H9 (cell line): ENCODE data around the gene ZMAT3. TPM values are rescaled to one million over a fixed set of nuclear protein-coding genes. Genes with fewer than 3 reads are reported as not detected.

ENCODE experiments used
- DNase-seq: peaks from one replicate; pipeline ENCODE4 v3.0.0-alpha.2; 2017
- H2AFZ ChIP-seq: one replicate; pipeline ENCODE4 v1.6.1; 2013; ENCODE audit warnings: mild to moderate bottlenecking, low read length, control low read depth, moderate library complexity
- H2AK5ac ChIP-seq: 2 replicates; pipeline ENCODE4 v1.6.1; 2013; ENCODE audit warnings: low read length, control low read depth, mixed read lengths; ENCODE audit not compliant: insufficient read length
- H2BK120ac ChIP-seq: one replicate; pipeline ENCODE4 v1.6.1; 2013; ENCODE audit warnings: low read depth, mild to moderate bottlenecking, low read length, control low read depth, inconsistent platforms; ENCODE audit not compliant: poor library complexity, severe bottlenecking
- H2BK12ac ChIP-seq: 2 replicates; pipeline ENCODE4 v1.6.1; 2013; ENCODE audit warnings: low read length, control low read depth, mixed read lengths, low read depth; ENCODE audit not compliant: insufficient read length
- H2BK15ac ChIP-seq: 2 replicates; pipeline ENCODE4 v1.6.1; 2013; ENCODE audit warnings: low read depth, low read length, control low read depth
- H2BK20ac ChIP-seq: one replicate; pipeline ENCODE4 v1.6.1; 2013; ENCODE audit warnings: low read depth, mild to moderate bottlenecking, low read length, control low read depth, inconsistent platforms; ENCODE audit not compliant: poor library complexity, severe bottlenecking
- H2BK5ac ChIP-seq: 2 replicates; pipeline ENCODE4 v1.6.1; 2013; ENCODE audit warnings: low read length, control low read depth, mixed read lengths; ENCODE audit not compliant: insufficient read length
- H3K14ac ChIP-seq: 2 replicates; pipeline ENCODE4 v1.6.1; 2013; ENCODE audit warnings: low read length, control low read depth; ENCODE audit not compliant: insufficient read depth
- H3K18ac ChIP-seq: 2 replicates; pipeline ENCODE4 v1.6.1; 2013; ENCODE audit warnings: low read depth, mild to moderate bottlenecking, mixed read lengths, low read length, control low read depth; ENCODE audit not compliant: insufficient read length
- H3K23ac ChIP-seq: 2 replicates; pipeline ENCODE4 v1.6.1; 2013; ENCODE audit warnings: low read length, control low read depth, mixed read lengths, low read depth; ENCODE audit not compliant: insufficient read length
- H3K23me2 ChIP-seq: 2 replicates; pipeline ENCODE4 v1.6.1; 2013; ENCODE audit warnings: low read depth, mild to moderate bottlenecking, mixed read lengths, low read length, control low read depth; ENCODE audit not compliant: insufficient read length, poor library complexity, severe bottlenecking
- H3K27ac ChIP-seq: 2 replicates; pipeline ENCODE4 v1.5.1; 2013; ENCODE audit warnings: low read length, control low read depth, mixed read lengths, low read depth; ENCODE audit not compliant: insufficient read length
- H3K27me3 ChIP-seq: 2 replicates; pipeline ENCODE4 v1.6.1; 2013; ENCODE audit warnings: low read length, control low read depth, inconsistent platforms; ENCODE audit not compliant: insufficient read depth
- H3K4ac ChIP-seq: 2 replicates; pipeline ENCODE4 v1.6.1; 2013; ENCODE audit warnings: low read depth, mild to moderate bottlenecking, control low read depth, inconsistent platforms, low read length, moderate library complexity
- H3K4me1 ChIP-seq: 2 replicates; pipeline ENCODE4 v1.6.1; 2013; ENCODE audit warnings: low read length, control low read depth, inconsistent platforms; ENCODE audit not compliant: insufficient read depth
- H3K4me2 ChIP-seq: 2 replicates; pipeline ENCODE4 v1.6.1; 2013; ENCODE audit warnings: low read length, control low read depth, mixed read lengths; ENCODE audit not compliant: insufficient read length, insufficient read depth
- H3K56ac ChIP-seq: 2 replicates; pipeline ENCODE4 v1.6.1; 2013; ENCODE audit warnings: low read depth, mild to moderate bottlenecking, mixed read lengths, low read length, control low read depth; ENCODE audit not compliant: insufficient read length
- H3K79me1 ChIP-seq: 2 replicates; pipeline ENCODE4 v1.6.1; 2013; ENCODE audit warnings: low read depth, mild to moderate bottlenecking, moderate library complexity, low read length, control low read depth, inconsistent platforms; ENCODE audit not compliant: insufficient read depth, poor library complexity, severe bottlenecking
- H3K79me2 ChIP-seq: 2 replicates; pipeline ENCODE4 v1.6.1; 2013; ENCODE audit warnings: low read length, control low read depth, inconsistent platforms; ENCODE audit not compliant: insufficient read depth
- H3K9ac ChIP-seq: 2 replicates; pipeline ENCODE4 v1.6.1; 2013; ENCODE audit warnings: low read length, control low read depth, mixed read lengths; ENCODE audit not compliant: insufficient read length; ENCODE audit errors: extremely low read depth
- H3K9me3 ChIP-seq: one replicate; pipeline ENCODE4 v1.6.1; 2013; ENCODE audit warnings: low read depth, low read length, inconsistent platforms; ENCODE audit not compliant: control insufficient read depth
- H3T11ph ChIP-seq: one replicate; pipeline ENCODE4 v1.6.1; 2013; ENCODE audit warnings: mild to moderate bottlenecking, low read length, control low read depth, inconsistent platforms
- H4K20me1 ChIP-seq: one replicate; pipeline ENCODE4 v1.6.1; 2013; ENCODE audit not compliant: control insufficient read depth, insufficient read length, insufficient read depth
- H4K5ac ChIP-seq: 2 replicates; pipeline ENCODE4 v1.6.1; 2013; ENCODE audit warnings: low read depth, mild to moderate bottlenecking, mixed read lengths, low read length, control low read depth; ENCODE audit not compliant: insufficient read length
- H4K8ac ChIP-seq: replicated peaks from 2 replicates; pipeline ENCODE4 v1.6.1; 2013; ENCODE audit warnings: low read length, control low read depth, mixed read lengths, low read depth; ENCODE audit not compliant: insufficient read length
- H4K91ac ChIP-seq: 2 replicates; pipeline ENCODE4 v1.6.1; 2013; ENCODE audit warnings: low read depth, mild to moderate bottlenecking, moderate library complexity, mixed read lengths, low read length, control low read depth; ENCODE audit not compliant: insufficient read length
- H3K27ac Mint-ChIP-seq, 3 experiments: 2 replicates in 2 of 3; 3 replicates in 1 of 3; pipeline ENCODE4 v1.8.0; 2020 to 2021; ENCODE audit warnings: mixed read lengths in 3 of 3, mild to moderate bottlenecking in 1 of 3, moderate library complexity in 1 of 3
- H3K27me3 Mint-ChIP-seq: 2 replicates; pipeline ENCODE4 v1.8.0; 2021; ENCODE audit warnings: low read depth, mild to moderate bottlenecking, moderate library complexity, mixed read lengths
- H3K36me3 Mint-ChIP-seq, 3 experiments: 2 replicates in 2 of 3; 3 replicates in 1 of 3; pipeline ENCODE4 v1.8.0; 2020 to 2021; ENCODE audit warnings: low read depth in 3 of 3, mixed read lengths in 3 of 3; ENCODE audit not compliant: insufficient read depth in 1 of 3
- H3K4me1 Mint-ChIP-seq, 2 experiments: 2 replicates each; pipeline ENCODE4 v1.8.0; 2020; ENCODE audit warnings: mixed read lengths in 2 of 2
- H3K4me3 Mint-ChIP-seq, 2 experiments: 2 replicates in 1 of 2; 3 replicates in 1 of 2; pipeline ENCODE4 v1.8.0; 2020 to 2021; ENCODE audit warnings: mild to moderate bottlenecking in 2 of 2, mixed read lengths in 2 of 2, moderate library complexity in 1 of 2
- H3K9me3 Mint-ChIP-seq, 2 experiments: 2 replicates in 1 of 2; 3 replicates in 1 of 2; pipeline ENCODE4 v1.8.0; 2020; ENCODE audit warnings: mild to moderate bottlenecking in 2 of 2, mixed read lengths in 2 of 2, moderate library complexity in 1 of 2
- WGBS: extraction: QIAGEN DNeasy Blood & Tissue Kit; methylation state at CpG from one replicate; pipeline ENCODE4 v1.1.7; 2013; ENCODE audit warnings: missing lambda C conversion rate, low lambda C conversion rate, mixed read lengths; ENCODE audit not compliant: insufficient read length; ENCODE audit errors: extremely low coverage; 5-methylcytosine and 5-hydroxymethylcytosine counted together
- total RNA-seq: library from RNA; stranded (reverse); gene quantifications from 2 replicates; pipeline ENCODE4 v1.2.1, GENCODE V29; 2021
- TF ChIP-seq, protein P1 (sequence below): fragments of 200-600 bp; sonication (generic); conservative IDR thresholded peaks from 3 replicates; pipeline ENCODE4 v1.8.0; 2021; ENCODE audit warnings: antibody characterized with exemption, mild to moderate bottlenecking

ZMAT3 gene
- total RNA-seq, 1 experiment from 2014 or later: 9.4 TPM

DNA sequence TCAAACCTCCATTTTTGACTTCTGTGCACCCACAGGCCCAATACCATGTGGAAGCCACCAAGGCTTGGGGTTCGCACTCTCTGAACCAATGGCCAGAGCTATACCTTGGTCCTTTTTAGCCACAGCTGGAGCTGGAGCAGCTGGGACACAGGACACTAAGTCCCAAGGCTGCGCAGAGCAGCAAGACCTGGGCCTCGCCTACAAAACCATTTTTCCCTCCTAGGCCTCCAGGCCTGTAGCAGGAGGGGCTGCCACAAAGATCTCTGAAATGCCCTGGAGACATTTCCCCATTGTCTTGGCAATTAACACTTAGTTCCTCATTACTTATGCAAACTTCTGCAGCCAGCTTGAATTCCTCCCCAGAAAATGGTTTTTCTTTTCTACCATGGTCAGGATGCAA is 81.3 kb downstream of the ZMAT3 start:
- H3K23ac ChIP-seq: no peak overlapping the region
- H3K9me3 Mint-ChIP-seq: peaks cover 56 to 60% of the 10 kb centered on the region in 2 experiments
- H3K4ac ChIP-seq: no peak overlapping the region
- H3K27me3 ChIP-seq: no peaks in the 10 kb centered on the region
- TF ChIP-seq, protein P1, sequence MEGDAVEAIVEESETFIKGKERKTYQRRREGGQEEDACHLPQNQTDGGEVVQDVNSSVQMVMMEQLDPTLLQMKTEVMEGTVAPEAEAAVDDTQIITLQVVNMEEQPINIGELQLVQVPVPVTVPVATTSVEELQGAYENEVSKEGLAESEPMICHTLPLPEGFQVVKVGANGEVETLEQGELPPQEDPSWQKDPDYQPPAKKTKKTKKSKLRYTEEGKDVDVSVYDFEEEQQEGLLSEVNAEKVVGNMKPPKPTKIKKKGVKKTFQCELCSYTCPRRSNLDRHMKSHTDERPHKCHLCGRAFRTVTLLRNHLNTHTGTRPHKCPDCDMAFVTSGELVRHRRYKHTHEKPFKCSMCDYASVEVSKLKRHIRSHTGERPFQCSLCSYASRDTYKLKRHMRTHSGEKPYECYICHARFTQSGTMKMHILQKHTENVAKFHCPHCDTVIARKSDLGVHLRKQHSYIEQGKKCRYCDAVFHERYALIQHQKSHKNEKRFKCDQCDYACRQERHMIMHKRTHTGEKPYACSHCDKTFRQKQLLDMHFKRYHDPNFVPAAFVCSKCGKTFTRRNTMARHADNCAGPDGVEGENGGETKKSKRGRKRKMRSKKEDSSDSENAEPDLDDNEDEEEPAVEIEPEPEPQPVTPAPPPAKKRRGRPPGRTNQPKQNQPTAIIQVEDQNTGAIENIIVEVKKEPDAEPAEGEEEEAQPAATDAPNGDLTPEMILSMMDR: no peak
- no peaks in the 10 kb centered on the region for H3K4me1 ChIP-seq
- no peak overlapping the region for H2BK5ac ChIP-seq
- H3K36me3 Mint-ChIP-seq: peaks cover 18 to 54% (median 50%) of the 10 kb centered on the region in 3 experiments
- peaks cover 38% of the 10 kb centered on the region for H3K9me3 ChIP-seq
- H2BK120ac ChIP-seq: no peak overlapping the region
- no peaks in the 10 kb centered on the region for H3K23me2 ChIP-seq
- H3K27ac Mint-ChIP-seq: no peak overlapping the region
- no peak for DNase-seq
- H3K18ac ChIP-seq: no peak overlapping the region
- no peaks in the 10 kb centered on the region for H3K79me2 ChIP-seq
- no peak overlapping the region for H3K56ac ChIP-seq
- no peak overlapping the region for H2BK12ac ChIP-seq
- no peak overlapping the region for H3T11ph ChIP-seq
- H3K79me1 ChIP-seq: no peaks in the 10 kb centered on the region
- no peak overlapping the region for H3K4me3 Mint-ChIP-seq
- no peaks in the 10 kb centered on the region for H4K20me1 ChIP-seq
- no peak overlapping the region for H2AFZ ChIP-seq
- H3K14ac ChIP-seq: no peak overlapping the region
- no peak overlapping the region for H3K9ac ChIP-seq
- H3K27ac ChIP-seq: no peak overlapping the region
- H3K4me1 Mint-ChIP-seq: peaks cover 4 to 8% of the 10 kb centered on the region in 2 experiments
- no peak overlapping the region for H3K4me2 ChIP-seq
- WGBS: no CpG with 5 or more reads among the region's 3 CpGs
- no peak overlapping the region for H4K8ac ChIP-seq
- H3K27me3 Mint-ChIP-seq: peaks cover 3% of the 10 kb centered on the region
- no peak overlapping the region for H4K5ac ChIP-seq
- H2AK5ac ChIP-seq: no peak overlapping the region
- H2BK15ac ChIP-seq: no peak overlapping the region
- no peak overlapping the region for H4K91ac ChIP-seq
- H2BK20ac ChIP-seq: no peak overlapping the region
